Upper lobe of right lung (tissue), 1 donor: ENCODE data around the gene JAG2. TPM values are rescaled to one million over a fixed set of nuclear protein-coding genes. Genes with fewer than 3 reads are reported as not detected.

Experiments
- ATAC-seq: fragments of 200-7000 bp; cut with Tn5 transposase; one replicate; pipeline ENCODE4 v1.9.1; 2020; ENCODE audit warnings: mild to moderate bottlenecking, moderate library complexity
- DNase-seq: peaks from one replicate; pipeline ENCODE4 v3.0.0-alpha.2; 2020
- H3K27ac ChIP-seq: fragments of 200-600 bp; one replicate; pipeline ENCODE4 v1.8.0; 2022
- H3K27me3 ChIP-seq: fragments of 200-600 bp; one replicate; pipeline ENCODE4 v1.8.0; 2022; ENCODE audit warnings: mild to moderate bottlenecking
- H3K36me3 ChIP-seq: fragments of 200-600 bp; one replicate; pipeline ENCODE4 v1.8.0; 2022
- H3K4me1 ChIP-seq: fragments of 200-600 bp; one replicate; pipeline ENCODE4 v1.8.0; 2022
- H3K4me3 ChIP-seq: fragments of 200-600 bp; one replicate; pipeline ENCODE4 v1.8.0; 2022; ENCODE audit warnings: mild to moderate bottlenecking
- H3K9me3 ChIP-seq: fragments of 200-600 bp; one replicate; pipeline ENCODE4 v1.8.0; 2022
- intact Hi-C: fragments of 100-400 bp; cut with DNase I; formaldehyde crosslinking; loops from one replicate; pipeline ENCODE4 v1.11.0; 2022
- total RNA-seq: library from RNA; stranded (reverse); fragmentation: NEBNext Ultra II Directional; extraction: Animal tissue kit (Norgen Biotek cat#: 25700); gene quantifications from one replicate; pipeline ENCODE4 v1.2.1, GENCODE V29; 2021
- TF ChIP-seq, protein P1 (sequence below): fragments of 200-600 bp; IDR thresholded peaks from one replicate; pipeline ENCODE4 v1.8.0; 2022; ENCODE audit warnings: antibody characterized with exemption
- donor health status: DM: no; HTN: yes; CAD: no; lungs with severe emphysema.

The JAG2 gene
- total RNA-seq, 1 donor from 2014 or later: 31.2 TPM

DNA sequence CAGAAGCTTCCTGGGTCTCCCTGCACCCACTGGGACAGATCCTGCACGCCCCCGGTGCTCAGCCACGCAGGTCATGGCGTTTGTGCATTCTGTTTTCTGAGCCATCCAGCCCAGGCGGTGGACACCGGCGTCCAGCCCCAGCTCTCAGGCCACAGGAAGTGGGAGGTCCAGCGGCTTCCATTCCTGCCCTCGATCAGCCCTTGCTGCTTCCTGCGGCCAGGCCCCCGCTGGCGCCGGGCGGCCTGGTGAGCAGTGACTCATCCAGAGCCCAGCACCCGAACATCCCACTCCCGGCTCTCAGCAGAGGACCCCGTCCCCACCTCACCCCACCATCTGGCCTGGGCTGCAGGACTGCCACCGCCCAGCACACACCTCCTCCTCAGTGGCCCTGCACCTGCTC, 30.5 kb upstream of the JAG2 start:
- Histone ChIP-seq H3K4me1 (peaks cover 61% of the 10 kb centered on the region), H3K27ac (peak overlapping the region; percentile 70), H3K9me3 (no peaks in the 10 kb centered on the region), H3K4me3 (no peak overlapping the region), H3K27me3 (peaks cover 47% of the 10 kb centered on the region), H3K36me3 (no peaks in the 10 kb centered on the region)
- no peak for DNase-seq
- TF ChIP-seq, protein P1, sequence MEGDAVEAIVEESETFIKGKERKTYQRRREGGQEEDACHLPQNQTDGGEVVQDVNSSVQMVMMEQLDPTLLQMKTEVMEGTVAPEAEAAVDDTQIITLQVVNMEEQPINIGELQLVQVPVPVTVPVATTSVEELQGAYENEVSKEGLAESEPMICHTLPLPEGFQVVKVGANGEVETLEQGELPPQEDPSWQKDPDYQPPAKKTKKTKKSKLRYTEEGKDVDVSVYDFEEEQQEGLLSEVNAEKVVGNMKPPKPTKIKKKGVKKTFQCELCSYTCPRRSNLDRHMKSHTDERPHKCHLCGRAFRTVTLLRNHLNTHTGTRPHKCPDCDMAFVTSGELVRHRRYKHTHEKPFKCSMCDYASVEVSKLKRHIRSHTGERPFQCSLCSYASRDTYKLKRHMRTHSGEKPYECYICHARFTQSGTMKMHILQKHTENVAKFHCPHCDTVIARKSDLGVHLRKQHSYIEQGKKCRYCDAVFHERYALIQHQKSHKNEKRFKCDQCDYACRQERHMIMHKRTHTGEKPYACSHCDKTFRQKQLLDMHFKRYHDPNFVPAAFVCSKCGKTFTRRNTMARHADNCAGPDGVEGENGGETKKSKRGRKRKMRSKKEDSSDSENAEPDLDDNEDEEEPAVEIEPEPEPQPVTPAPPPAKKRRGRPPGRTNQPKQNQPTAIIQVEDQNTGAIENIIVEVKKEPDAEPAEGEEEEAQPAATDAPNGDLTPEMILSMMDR: no peak
- intact Hi-C loops: no loop called here
- ATAC-seq: peak; percentile 4

DNA sequence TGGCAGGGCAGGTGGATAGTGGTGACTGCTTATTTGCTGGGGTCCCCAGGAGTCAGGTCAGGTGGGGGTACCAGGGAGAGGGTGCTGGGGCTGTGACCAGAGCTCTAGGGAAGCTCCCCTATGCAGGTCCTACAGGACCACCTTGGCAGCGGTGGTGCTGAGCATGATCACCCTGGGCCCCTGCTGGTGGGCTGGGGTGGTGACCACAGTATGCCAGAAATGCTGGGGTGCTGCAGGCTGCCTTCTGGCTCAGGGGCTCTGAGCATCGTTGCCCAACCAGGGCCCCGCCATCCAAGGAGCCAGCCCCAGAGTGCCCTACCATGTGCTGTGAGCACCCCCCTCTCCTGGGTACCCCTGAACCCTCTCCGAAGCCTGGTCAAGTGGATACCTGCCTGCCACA, 30.0 kb upstream of the JAG2 start:
- DNase-seq (no peak), ATAC-seq (no peak)
- no peak overlapping the region for H3K4me3 ChIP-seq
- H3K36me3 ChIP-seq: no peaks in the 10 kb centered on the region
- TF ChIP-seq, protein P1: no peak
- peaks cover 66% of the 10 kb centered on the region for H3K4me1 ChIP-seq
- peaks cover 52% of the 10 kb centered on the region for H3K27me3 ChIP-seq
- H3K9me3 ChIP-seq: no peaks in the 10 kb centered on the region
- peak overlapping the region; percentile 70 for H3K27ac ChIP-seq
- intact Hi-C loops: no loop called here

DNA sequence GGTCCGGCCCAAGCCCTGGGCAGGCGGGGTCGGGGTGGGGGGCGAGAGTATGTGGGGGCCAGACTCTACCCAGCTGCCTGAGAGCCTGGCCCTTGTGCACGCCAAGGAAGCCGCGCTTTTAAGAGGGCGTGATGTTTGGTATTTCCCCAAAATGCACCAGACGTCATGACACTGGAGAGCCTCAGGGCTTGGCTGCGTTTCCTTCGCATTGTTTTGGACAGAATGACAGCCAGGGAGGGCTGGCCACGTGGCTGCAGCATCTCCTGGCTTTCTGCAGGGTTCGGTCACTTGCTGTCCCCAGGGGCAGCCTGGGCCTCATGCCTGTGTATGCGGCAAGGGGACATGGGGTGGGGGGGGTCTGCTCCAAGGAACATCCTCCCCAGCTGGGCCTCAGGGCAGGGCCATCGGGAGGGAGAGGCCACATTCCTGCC, 28.6 kb upstream of the JAG2 start:
- H3K27me3 ChIP-seq: peaks cover 58% of the 10 kb centered on the region

DNA sequence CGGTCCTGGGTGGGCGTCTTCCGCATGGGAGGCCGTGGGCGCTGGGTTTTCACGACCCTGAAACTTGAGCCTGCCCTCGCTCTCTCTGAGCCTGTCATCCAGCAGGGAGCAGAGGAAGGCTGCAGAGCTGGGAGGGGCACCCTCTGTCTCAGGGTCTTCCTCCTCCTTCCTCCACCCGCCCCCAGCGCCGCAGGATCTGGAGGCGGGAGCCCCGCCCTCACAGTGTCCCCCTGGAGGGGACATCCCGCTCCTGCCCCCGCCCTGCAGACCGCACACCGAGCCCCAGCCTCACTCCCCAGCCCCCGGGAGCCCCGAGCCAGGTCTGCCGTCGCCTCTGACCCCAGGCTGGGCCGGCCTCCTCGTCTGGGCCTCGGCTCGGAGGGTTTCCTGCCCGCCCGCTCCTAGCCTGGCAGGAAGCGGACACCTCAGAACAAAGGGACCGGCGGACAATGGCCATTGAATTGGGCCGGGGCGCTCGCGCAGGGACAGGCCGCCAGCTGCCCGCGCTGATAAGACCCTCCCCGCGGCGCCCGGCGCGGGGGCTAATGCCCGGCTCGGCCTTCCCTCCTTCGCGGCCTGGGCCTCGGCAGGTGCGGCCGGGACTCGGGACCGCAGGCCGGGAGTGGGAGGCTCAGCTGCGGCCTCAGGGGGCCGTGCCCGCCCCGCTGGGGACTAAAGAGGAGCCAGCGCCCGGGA, 27.8 kb upstream of the JAG2 start:
- Histone ChIP-seq H3K4me1 (peaks cover 62% of the 10 kb centered on the region), H3K27me3 (peaks cover 63% of the 10 kb centered on the region), H3K36me3 (no peaks in the 10 kb centered on the region), H3K4me3 (no peak overlapping the region), H3K9me3 (no peaks in the 10 kb centered on the region), H3K27ac (peak overlapping the region; percentile 58)
- peak; percentile 29 for ATAC-seq
- TF ChIP-seq, protein P1: no peak
- intact Hi-C loops: no loop called here
- no peak for DNase-seq

More for the DNA sequence above, 28.6 kb upstream of the JAG2 start:
- H3K4me3 ChIP-seq: no peak overlapping the region
- TF ChIP-seq, protein P1: no peak
- ATAC-seq (no peak), DNase-seq (no peak)
- H3K4me1 ChIP-seq: peaks cover 70% of the 10 kb centered on the region
- intact Hi-C loops: no loop called here
- H3K27ac ChIP-seq: peak overlapping the region; percentile 58
- no peaks in the 10 kb centered on the region for H3K36me3 ChIP-seq
- no peaks in the 10 kb centered on the region for H3K9me3 ChIP-seq

DNA sequence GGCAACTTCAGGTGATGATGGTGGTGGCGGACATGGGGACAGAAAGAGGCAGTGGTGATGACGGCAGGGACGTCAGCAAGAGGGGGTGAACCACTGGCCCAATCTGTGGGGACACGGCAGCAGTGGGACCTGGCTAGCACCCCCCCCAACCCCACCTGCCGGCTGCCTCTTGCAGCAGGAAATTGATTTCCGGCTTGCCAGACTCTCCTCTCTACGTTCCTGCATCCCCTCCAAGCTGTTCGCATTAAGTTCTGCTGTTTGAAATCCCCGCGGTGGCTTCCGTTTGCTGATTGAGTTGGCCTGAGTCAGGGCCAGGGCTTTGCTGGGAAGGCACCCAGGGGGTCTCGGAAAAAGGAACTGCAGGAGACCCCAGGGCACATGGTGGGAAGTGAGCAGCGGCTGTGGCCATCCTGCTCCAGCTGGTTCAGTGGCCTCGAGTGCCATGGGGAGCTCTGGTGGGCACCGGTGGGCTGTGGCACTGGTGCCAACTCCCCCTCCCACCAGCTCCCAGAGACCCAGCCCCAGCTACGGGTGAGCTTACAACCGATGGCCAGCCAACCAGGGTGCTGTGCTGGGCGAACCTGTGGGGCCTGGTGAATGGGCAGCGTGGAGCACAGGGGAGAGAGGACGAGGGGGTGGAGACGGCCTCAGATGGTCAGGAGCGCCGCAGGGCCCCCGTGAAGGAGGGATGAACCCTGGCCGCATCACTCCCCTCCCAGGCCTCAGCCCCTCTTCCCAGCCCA, 27.1 kb upstream of the JAG2 start:
- H3K36me3 ChIP-seq: no peaks in the 10 kb centered on the region
- no peak overlapping the region for H3K4me3 ChIP-seq
- no peak for DNase-seq
- H3K4me1 ChIP-seq: peaks cover 59% of the 10 kb centered on the region
- ATAC-seq: no peak
- peak overlapping the region; percentile 58 for H3K27ac ChIP-seq
- TF ChIP-seq, protein P1: no peak
- intact Hi-C loops: no loop called here
- H3K9me3 ChIP-seq: no peaks in the 10 kb centered on the region
- H3K27me3 ChIP-seq: peaks cover 68% of the 10 kb centered on the region
